SK-N-SH treated with all-trans-retinoic acid at 6 μM for 48 hours (cell line): ENCODE measurements around the gene MYO15A.

ENCODE experiments used
- BACH2 ChIP-seq: fragments of 250-450 bp; sonication (Bioruptor Pico); IDR thresholded peaks from 2 replicates; pipeline ENCODE4 v1.9.0; 2021; ENCODE audit warnings: mild to moderate bottlenecking, borderline replicate concordance
- ESRRG ChIP-seq: fragments of 250-450 bp; sonication (Bioruptor Pico); IDR thresholded peaks from 2 replicates; pipeline ENCODE4 v1.6.1; 2021; ENCODE audit warnings: mild to moderate bottlenecking
- ZC3H10 ChIP-seq: fragments of 250-450 bp; sonication (Bioruptor Pico); IDR thresholded peaks from 2 replicates; pipeline ENCODE4 v1.5.1; 2021; ENCODE audit warnings: mild to moderate bottlenecking, moderate library complexity
- ZFP3 ChIP-seq: fragments of 250-450 bp; sonication (Bioruptor Pico); IDR thresholded peaks from 2 replicates; pipeline ENCODE4 v1.5.0; 2020; ENCODE audit warnings: mild to moderate bottlenecking, moderate library complexity
- ZFP30 ChIP-seq: fragments of 450-650 bp; formaldehyde crosslinking; IDR thresholded peaks from 2 replicates; pipeline ENCODE4 v1.5.0; 2022; ENCODE audit warnings: mild to moderate bottlenecking, moderate library complexity
- ZNF70 ChIP-seq: fragments of 450-650 bp; formaldehyde crosslinking; IDR thresholded peaks from 2 replicates; pipeline ENCODE4 v1.5.0; 2020; ENCODE audit warnings: mild to moderate bottlenecking, moderate library complexity
- TF ChIP-seq, protein P1 (sequence below): fragments of 250-450 bp; sonication (Bioruptor Pico); IDR thresholded peaks from 2 replicates; pipeline ENCODE4 v1.8.0; 2020; ENCODE audit warnings: mild to moderate bottlenecking, moderate library complexity, borderline replicate concordance

DNA sequence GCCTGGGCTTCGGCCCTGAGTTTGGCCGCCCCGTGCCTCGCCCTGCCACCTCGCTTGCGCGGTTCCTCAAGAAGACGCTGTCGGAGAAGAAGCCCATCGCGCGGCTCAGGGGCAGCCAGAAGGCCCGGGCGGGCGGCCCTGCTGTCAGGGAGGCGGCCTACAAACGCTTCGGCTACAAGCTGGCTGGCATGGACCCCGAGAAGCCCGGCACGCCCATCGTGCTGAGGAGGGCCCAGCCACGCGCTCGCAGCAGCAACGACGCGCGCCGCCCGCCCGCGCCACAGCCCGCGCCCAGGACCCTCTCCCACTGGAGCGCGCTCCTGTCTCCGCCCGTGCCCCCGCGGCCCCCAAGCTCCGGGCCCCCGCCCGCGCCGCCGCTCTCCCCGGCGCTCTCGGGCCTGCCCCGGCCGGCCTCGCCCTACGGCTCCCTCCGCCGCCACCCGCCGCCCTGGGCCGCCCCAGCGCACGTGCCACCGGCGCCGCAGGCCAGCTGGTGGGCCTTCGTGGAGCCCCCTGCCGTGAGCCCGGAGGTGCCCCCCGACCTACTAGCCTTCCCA, 12.0 kb downstream of the MYO15A start:
- TF ChIP-seq, protein P1, sequence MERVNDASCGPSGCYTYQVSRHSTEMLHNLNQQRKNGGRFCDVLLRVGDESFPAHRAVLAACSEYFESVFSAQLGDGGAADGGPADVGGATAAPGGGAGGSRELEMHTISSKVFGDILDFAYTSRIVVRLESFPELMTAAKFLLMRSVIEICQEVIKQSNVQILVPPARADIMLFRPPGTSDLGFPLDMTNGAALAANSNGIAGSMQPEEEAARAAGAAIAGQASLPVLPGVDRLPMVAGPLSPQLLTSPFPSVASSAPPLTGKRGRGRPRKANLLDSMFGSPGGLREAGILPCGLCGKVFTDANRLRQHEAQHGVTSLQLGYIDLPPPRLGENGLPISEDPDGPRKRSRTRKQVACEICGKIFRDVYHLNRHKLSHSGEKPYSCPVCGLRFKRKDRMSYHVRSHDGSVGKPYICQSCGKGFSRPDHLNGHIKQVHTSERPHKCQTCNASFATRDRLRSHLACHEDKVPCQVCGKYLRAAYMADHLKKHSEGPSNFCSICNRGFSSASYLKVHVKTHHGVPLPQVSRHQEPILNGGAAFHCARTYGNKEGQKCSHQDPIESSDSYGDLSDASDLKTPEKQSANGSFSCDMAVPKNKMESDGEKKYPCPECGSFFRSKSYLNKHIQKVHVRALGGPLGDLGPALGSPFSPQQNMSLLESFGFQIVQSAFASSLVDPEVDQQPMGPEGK: no peak
- TF ChIP-seq ZFP30 (CRISPR knock-in tag): no peak
- TF ChIP-seq ZC3H10 (CRISPR knock-in tag): no peak
- no peak for TF ChIP-seq ZNF70 (CRISPR knock-in tag)
- no peak for TF ChIP-seq BACH2 (CRISPR knock-in tag)
- TF ChIP-seq ESRRG: no peak
- TF ChIP-seq ZFP3: no peak
